Right lobe of liver (tissue), 6 donors: ENCODE results near the gene ANXA4. TPM values are rescaled to one million over a fixed set of nuclear protein-coding genes. Genes with fewer than 3 reads are reported as not detected.

ENCODE experiments used
- ATAC-seq, 4 donors: fragments of 200-7000 bp; cut with Tn5 transposase; one replicate each; pipeline ENCODE4 v1.9.1; 2020; ENCODE audit warnings: mild to moderate bottlenecking in 4 of 4, moderate library complexity in 4 of 4
- DNase-seq, 3 donors: peaks; one replicate each; pipeline ENCODE4 v3.0.0-alpha.2; 2020
- H3K27ac ChIP-seq, 3 donors: fragments of 200-600 bp; one replicate each; pipeline ENCODE4 v1.8.0; 2022
- H3K27me3 ChIP-seq, 2 donors: fragments of 200-600 bp; one replicate each; pipeline ENCODE4 v1.8.0; 2022
- H3K36me3 ChIP-seq, 4 donors: fragments of 200-600 bp; sonication (generic) in 1 of 4; one replicate each; pipeline versions ENCODE4 v1.5.1 to v1.8.0; 2017 to 2022; ENCODE audit warnings: control low read depth in 1 of 4
- H3K4me1 ChIP-seq, 4 donors: fragments of 200-600 bp; sonication (generic) in 1 of 4; one replicate each; pipeline versions ENCODE4 v1.5.1 to v1.8.0; 2017 to 2022; ENCODE audit warnings: control low read depth in 1 of 4
- H3K4me3 ChIP-seq, 3 donors: fragments of 200-600 bp; one replicate each; pipeline ENCODE4 v1.8.0; 2022
- H3K9me3 ChIP-seq, 4 donors: fragments of 200-600 bp; sonication (generic) in 1 of 4; one replicate each; pipeline versions ENCODE4 v1.5.1 to v1.8.0; 2017 to 2022; ENCODE audit warnings: control low read depth in 1 of 4
- POLR2A ChIP-seq: fragments of 450-650 bp; IDR thresholded peaks from one replicate; pipeline ENCODE4 v1.6.1; 2017; ENCODE audit warnings: antibody characterized with exemption, mild to moderate bottlenecking
- WGBS: methylation state at CpG from one replicate; pipeline ENCODE4 v1.1.6; 2018; ENCODE audit warnings: low coverage, low lambda C conversion rate; ENCODE audit not compliant: insufficient coverage; ENCODE audit errors: missing lambda C conversion rate; 5-methylcytosine and 5-hydroxymethylcytosine counted together
- intact Hi-C, 2 donors: fragments of 100-400 bp; cut with DNase I; formaldehyde crosslinking; loops; one replicate each; pipeline versions ENCODE4 v1.11.2 to v1.14.1; 2022
- small RNA-seq, 2 experiments: library from RNA; depleted of rRNA; stranded (forward); fragments of <200 nt; gene quantifications; one replicate each; pipeline ENCODE3, GENCODE V24; 2016
- total RNA-seq, 6 experiments: library from RNA; depleted of rRNA in 2 of 6; stranded (reverse); fragments of >200 nt in 2 of 6; fragmentation: NEBNext Ultra II Directional in 3 of 6; extraction: Animal tissue kit (Norgen Biotek cat#: 25700) in 3 of 6; gene quantifications; one replicate each; pipeline versions ENCODE4 v1.1.0 to v1.2.4, GENCODE V29; 2016 to 2023
- TF ChIP-seq, protein P1 (sequence below), 4 donors: fragments of 200-600 bp in 3 of 4; fragments of 450-650 bp in 1 of 4; IDR thresholded peaks; one replicate each; pipeline versions ENCODE4 v1.5.1 to v1.8.0; 2016 to 2022; ENCODE audit warnings: antibody characterized with exemption in 4 of 4, mild to moderate bottlenecking in 2 of 4
- donor health status: DM: no; HTN: yes; CAD: no.
- donor health status: DM: no; HTN: no; CAD: no.
- donor health status: DM: no; HTN: no; CAD: no.
- donor health status: DM: no; HTN: yes; CAD: no.
- donor health status: DM: no; HTN: yes; CAD: no.

The ANXA4 gene
- total RNA-seq, 6 experiments from 2014 or later, result 53.5 to 173 (median 92.1) TPM

DNA sequence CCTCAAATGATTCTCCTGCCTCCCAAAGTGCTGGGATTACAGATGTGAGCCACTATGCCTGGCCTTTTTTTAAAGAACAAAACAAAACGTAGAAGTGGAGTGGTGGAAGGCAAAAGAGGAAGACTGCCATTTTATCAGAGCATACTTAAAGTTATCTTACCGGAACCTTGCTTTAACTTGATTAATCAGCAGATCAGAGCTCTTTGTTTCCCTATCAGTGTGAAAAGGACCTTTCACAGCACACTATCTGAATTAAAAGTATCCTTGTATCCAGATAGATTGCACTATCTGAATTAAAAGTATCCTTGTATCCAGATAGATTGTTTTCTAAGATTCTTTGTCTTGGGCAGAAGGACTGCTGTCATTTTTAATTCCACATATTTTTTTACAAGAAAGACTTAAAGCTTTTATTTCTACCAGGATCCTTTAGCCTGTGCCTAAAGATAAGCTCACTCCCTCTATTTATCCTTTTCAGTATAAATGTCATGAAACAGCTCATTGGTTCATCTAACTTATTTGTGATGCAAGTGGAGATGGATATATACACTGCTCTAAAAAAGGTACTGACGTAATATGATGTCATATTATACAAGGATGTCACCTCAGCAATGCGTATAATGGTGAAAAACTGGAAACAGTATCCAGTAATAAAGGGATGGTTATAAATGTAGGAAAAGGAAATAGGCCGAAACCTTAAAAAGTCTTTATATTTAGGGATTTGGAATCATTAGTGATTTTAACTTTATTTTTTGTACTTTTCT is 105.3 kb downstream of the ANXA4 start:
- H3K27me3 ChIP-seq, result no peaks in the 10 kb centered on the region
- intact Hi-C loops, result no loop called here
- H3K4me3 ChIP-seq, result no peak overlapping the region
- TF ChIP-seq POLR2A, result no peak
- TF ChIP-seq, protein P1, sequence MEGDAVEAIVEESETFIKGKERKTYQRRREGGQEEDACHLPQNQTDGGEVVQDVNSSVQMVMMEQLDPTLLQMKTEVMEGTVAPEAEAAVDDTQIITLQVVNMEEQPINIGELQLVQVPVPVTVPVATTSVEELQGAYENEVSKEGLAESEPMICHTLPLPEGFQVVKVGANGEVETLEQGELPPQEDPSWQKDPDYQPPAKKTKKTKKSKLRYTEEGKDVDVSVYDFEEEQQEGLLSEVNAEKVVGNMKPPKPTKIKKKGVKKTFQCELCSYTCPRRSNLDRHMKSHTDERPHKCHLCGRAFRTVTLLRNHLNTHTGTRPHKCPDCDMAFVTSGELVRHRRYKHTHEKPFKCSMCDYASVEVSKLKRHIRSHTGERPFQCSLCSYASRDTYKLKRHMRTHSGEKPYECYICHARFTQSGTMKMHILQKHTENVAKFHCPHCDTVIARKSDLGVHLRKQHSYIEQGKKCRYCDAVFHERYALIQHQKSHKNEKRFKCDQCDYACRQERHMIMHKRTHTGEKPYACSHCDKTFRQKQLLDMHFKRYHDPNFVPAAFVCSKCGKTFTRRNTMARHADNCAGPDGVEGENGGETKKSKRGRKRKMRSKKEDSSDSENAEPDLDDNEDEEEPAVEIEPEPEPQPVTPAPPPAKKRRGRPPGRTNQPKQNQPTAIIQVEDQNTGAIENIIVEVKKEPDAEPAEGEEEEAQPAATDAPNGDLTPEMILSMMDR (IDR thresholded peaks at IDR 0.05), result no peak
- 89% methylated on average over 5 of the region's 5 CpGs for WGBS
- no peaks in the 10 kb centered on the region for H3K9me3 ChIP-seq
- H3K36me3 ChIP-seq, result peaks cover 0 to 17% (median 0%) of the 10 kb centered on the region in 4 donors
- no peak for DNase-seq
- H3K27ac ChIP-seq, result no peak overlapping the region
- ATAC-seq, result no peak
- H3K4me1 ChIP-seq, result no peaks in the 10 kb centered on the region

DNA sequence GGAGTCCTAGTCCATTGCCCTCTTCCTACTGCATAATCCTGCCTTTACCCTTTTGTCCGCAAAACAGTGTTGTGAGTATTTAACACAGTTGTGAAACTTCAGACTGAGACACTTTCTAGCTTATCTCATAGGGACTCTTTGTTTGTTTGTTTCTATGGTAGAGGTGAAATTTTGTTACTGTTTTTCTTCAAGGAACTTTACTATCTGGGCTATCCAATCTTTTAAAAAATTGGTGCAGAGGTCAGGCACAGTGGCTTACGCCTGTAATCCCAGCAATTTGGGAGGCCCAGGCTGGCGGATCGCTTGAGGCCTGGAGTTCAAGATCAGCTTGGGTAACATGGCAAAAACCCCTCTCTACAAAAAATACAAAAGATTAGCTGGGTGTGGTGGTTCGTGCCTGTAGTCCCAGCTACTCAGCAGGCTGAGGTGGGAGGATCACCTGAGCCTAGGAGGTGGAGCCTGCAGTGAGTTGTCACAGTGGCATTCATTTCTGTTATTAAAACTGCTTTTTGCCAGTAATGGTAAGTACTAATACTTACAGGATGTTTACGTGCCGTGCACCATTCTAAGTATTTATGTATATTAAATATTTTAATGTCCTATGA is 106.4 kb downstream of the ANXA4 start:
- intact Hi-C loops, result no loop called here
- DNase-seq, result no peak

GRCh38 chr2:69858261-69858660 is 116.3 kb downstream of the ANXA4 start:
- Histone ChIP-seq H3K9me3 (no peaks in the 10 kb centered on the region), H3K4me3 (no peak overlapping the region), H3K27ac (no peak overlapping the region), H3K36me3 (peaks cover 0 to 5% (median under 1%) of the 10 kb centered on the region in 4 donors), H3K27me3 (no peaks in the 10 kb centered on the region), H3K4me1 (no peaks in the 10 kb centered on the region)
- DNase-seq (no peak), ATAC-seq (no peak)
- intact Hi-C loops, result no loop called here
- TF ChIP-seq POLR2A, result no peak
- TF ChIP-seq, protein P1 (IDR thresholded peaks at IDR 0.05), result no peak
- WGBS, result 100% methylated on average over 1 of the region's 2 CpGs

More for the DNA sequence above, 106.4 kb downstream of the ANXA4 start:
- H3K27ac ChIP-seq, result no peak overlapping the region
- no peak for ATAC-seq
- TF ChIP-seq, protein P1 (IDR thresholded peaks at IDR 0.05), result no peak
- no peak for TF ChIP-seq POLR2A
- H3K27me3 ChIP-seq, result no peaks in the 10 kb centered on the region
- no peaks in the 10 kb centered on the region for H3K4me1 ChIP-seq
- 92% methylated on average over 7 of the region's 7 CpGs for WGBS
- H3K4me3 ChIP-seq, result no peak overlapping the region
- H3K9me3 ChIP-seq, result no peaks in the 10 kb centered on the region
- peaks cover 0 to 17% (median 0%) of the 10 kb centered on the region in 4 donors for H3K36me3 ChIP-seq

DNA sequence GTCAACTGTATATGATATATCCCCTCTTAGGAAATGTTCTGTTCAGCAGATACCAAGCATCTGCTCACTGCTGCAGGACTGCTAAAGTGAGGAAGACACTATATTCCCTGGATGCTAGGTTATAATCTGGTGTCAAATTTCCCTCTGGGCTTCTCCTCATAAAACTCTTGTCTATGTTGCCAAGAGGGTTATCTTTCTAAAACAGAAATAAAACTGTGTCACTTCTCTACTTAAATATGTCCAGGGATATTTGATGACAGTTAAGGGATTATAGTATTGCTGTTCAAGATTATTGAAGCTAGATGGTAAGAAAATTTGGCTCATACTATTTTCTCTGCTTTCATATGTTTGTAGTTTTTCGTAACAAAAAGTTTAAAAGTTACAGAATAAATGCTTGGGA is 121.4 kb downstream of the ANXA4 start:
- DNase-seq (no peak), ATAC-seq (no peak)
- Histone ChIP-seq H3K4me1 (no peaks in the 10 kb centered on the region), H3K27me3 (no peaks in the 10 kb centered on the region), H3K9me3 (no peaks in the 10 kb centered on the region), H3K36me3 (peaks cover 0 to 36% (median 12%) of the 10 kb centered on the region in 4 donors), H3K4me3 (no peak overlapping the region), H3K27ac (no peak overlapping the region)
- intact Hi-C loops, result no loop called here
- TF ChIP-seq, protein P1 (IDR thresholded peaks at IDR 0.05), result no peak
- no peak for TF ChIP-seq POLR2A
- WGBS, result 93% methylated on average over 1 of the region's 1 CpG

Small RNA genes lying within 50 kb of the gene (small RNA-seq; reads per million reads assigned to genes)
- 0 reads per million in 2 experiments for gene RPL23AP92

Other genes with a start within 250 kb of the ANXA4 start
- gene AAK1, start 98.4 kb upstream of the ANXA4 start, total RNA-seq, result 10 to 100 TPM; 12.7 to 30.5 (median 20.5) TPM
- 10 to 100 TPM in 2 of 6 experiments, 1 to 10 TPM in 4; 5.8 to 11.4 (median 6.8) TPM for gene GMCL1, start 87.5 kb downstream of the ANXA4 start, total RNA-seq
- gene SNRNP27, start 151.8 kb downstream of the ANXA4 start, total RNA-seq, result 10 to 100 TPM; 12.1 to 37.7 (median 17.2) TPM
- 10 to 100 TPM in 1 of 6 experiments, 1 to 10 TPM in 5; 3.5 to 13.1 (median 4.3) TPM for gene MXD1, start 173.0 kb downstream of the ANXA4 start, total RNA-seq
- under 1 TPM; 0.31 to 0.98 (median 0.59) TPM for gene ASPRV1, start 219.5 kb downstream of the ANXA4 start, total RNA-seq